ENCODE measurements around the gene LRRC4. TPM values are rescaled to one million over a fixed set of nuclear protein-coding genes. Genes with fewer than 3 reads are reported as not detected.

Gene LRRC4
- total RNA-seq, 6 experiments from 2014 or later: 1.1 to 2.3 (median 1.5) TPM

DNA sequence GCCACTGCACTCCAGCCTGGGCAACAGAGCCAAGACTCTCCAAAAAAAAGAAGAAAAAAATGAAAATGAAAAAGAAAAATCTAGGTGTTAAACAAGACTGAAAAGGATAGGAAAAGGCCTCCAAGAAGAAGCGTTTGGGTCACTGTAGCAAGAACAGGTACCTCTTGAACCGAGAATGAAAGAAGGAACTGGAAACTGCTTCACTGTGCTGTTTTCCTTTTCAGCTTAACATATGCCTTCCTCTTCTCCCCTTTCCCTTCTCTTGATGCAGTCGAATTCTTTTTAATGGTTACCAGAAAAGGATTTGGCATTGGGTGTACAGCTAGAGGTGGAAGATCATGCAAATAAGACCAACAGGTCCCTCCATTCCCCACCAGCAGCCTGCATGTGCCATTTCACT lies 28.1 kb downstream of the LRRC4 start:
- Mint-ChIP-seq H3K9me3 (no peaks in the 10 kb centered on the region), H3K27me3 (ENCODE audit: insufficient read depth) (no peaks in the 10 kb centered on the region; the same call in 1 of the 2 replicates), H3K4me3 (no peak overlapping the region), H3K4me1 (ENCODE audit: low read depth) (peaks cover 3% of the 10 kb centered on the region; the same call in 1 of the 2 replicates), H3K36me3 (ENCODE audit: low read depth) (peaks cover 9% of the 10 kb centered on the region; the same call in 1 of the 2 replicates), H3K27ac (no peak overlapping the region)
- TF ChIP-seq, protein P1, sequence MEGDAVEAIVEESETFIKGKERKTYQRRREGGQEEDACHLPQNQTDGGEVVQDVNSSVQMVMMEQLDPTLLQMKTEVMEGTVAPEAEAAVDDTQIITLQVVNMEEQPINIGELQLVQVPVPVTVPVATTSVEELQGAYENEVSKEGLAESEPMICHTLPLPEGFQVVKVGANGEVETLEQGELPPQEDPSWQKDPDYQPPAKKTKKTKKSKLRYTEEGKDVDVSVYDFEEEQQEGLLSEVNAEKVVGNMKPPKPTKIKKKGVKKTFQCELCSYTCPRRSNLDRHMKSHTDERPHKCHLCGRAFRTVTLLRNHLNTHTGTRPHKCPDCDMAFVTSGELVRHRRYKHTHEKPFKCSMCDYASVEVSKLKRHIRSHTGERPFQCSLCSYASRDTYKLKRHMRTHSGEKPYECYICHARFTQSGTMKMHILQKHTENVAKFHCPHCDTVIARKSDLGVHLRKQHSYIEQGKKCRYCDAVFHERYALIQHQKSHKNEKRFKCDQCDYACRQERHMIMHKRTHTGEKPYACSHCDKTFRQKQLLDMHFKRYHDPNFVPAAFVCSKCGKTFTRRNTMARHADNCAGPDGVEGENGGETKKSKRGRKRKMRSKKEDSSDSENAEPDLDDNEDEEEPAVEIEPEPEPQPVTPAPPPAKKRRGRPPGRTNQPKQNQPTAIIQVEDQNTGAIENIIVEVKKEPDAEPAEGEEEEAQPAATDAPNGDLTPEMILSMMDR (IDR thresholded peaks at IDR 0.05): no peak
- no peak for DNase-seq

DNA sequence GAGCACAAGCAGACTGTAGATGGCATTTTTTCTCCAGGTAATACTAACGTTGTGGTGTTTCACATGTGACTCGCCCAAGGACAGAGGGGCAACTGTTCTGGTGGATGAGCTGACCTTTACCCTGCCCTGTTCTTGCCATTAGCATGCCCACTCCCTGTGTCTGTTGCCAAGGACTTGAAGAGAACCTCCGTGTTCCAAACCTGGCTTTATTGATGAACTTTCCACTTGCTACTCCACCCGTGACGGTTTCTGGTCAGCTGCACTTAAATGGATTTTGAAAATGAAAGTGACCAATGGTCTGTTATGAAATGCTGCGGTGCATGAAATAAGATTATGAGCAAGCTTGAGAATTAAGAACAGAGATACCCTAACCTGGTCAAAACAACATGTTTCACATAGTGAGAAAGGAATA lies 30.4 kb downstream of the LRRC4 start:
- TF ChIP-seq, protein P1 (IDR thresholded peaks at IDR 0.05): no peak
- no peak for DNase-seq
- Mint-ChIP-seq H3K4me1 (ENCODE audit: low read depth) (peaks cover 26% of the 10 kb centered on the region), H3K27me3 (ENCODE audit: insufficient read depth) (no peaks in the 10 kb centered on the region; the same call in 1 of the 2 replicates), H3K4me3 (no peak overlapping the region), H3K9me3 (no peaks in the 10 kb centered on the region), H3K27ac (no peak overlapping the region), H3K36me3 (ENCODE audit: low read depth) (peaks cover 19% of the 10 kb centered on the region; the same call in 1 of the 2 replicates)

- TF ChIP-seq, protein P1 (IDR thresholded peaks at IDR 0.05): no peak
- Mint-ChIP-seq H3K27me3 (ENCODE audit: insufficient read depth) (no peaks in the 10 kb centered on the region; the same call in 1 of the 2 replicates), H3K36me3 (ENCODE audit: low read depth) (peaks cover 21% of the 10 kb centered on the region; the same call in 1 of the 2 replicates), H3K4me3 (no peak overlapping the region), H3K27ac (no peak overlapping the region), H3K9me3 (no peaks in the 10 kb centered on the region), H3K4me1 (ENCODE audit: low read depth) (peaks cover 35% of the 10 kb centered on the region)
- no peak for DNase-seq
Observed at GRCh38 chr7:128000048-128000447, 31.2 kb downstream of the LRRC4 start.

GRCh38 chr7:127998671-127999070 lies 32.6 kb downstream of the LRRC4 start:
- Mint-ChIP-seq H3K4me3 (no peak overlapping the region), H3K27me3 (ENCODE audit: insufficient read depth) (no peaks in the 10 kb centered on the region; the same call in 1 of the 2 replicates), H3K4me1 (ENCODE audit: low read depth) (peaks cover 38% of the 10 kb centered on the region), H3K9me3 (no peaks in the 10 kb centered on the region), H3K36me3 (ENCODE audit: low read depth) (peaks cover 25% of the 10 kb centered on the region; the same call in 1 of the 2 replicates), H3K27ac (no peak overlapping the region)
- TF ChIP-seq, protein P1 (IDR thresholded peaks at IDR 0.05): no peak
- DNase-seq: no peak

DNA sequence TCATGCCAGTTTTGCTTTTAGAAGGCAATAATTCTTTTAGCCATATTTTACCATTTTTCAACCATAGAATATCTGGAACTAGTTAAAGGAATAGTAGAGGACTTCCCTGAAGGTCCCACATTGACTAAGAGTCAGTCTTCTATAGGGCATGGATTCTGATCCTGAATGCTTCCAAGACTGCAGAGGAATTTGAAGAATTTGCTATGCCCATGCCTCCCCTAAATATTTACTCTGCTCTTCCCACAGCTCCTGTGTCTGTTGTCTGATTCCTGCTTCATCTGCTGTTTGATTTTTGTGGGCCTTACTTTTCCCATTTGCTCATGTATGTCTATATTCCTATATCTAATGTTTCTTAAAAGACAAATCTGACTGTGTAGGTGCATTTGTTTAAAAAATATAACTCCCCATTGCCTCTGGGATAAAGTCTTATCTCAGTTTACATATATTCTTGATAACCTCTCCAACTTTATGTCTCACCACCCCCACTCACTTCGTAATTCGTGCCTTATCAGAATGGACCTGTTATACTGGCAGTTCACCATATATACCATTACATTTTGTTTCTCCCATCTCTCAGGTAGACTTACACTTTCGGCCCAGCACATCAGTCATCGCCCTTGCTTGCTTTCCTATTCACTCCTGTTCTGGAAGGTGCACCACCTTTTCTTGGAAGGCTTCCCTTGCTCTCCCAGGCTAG lies 33.9 kb downstream of the LRRC4 start:
- Mint-ChIP-seq H3K4me1 (ENCODE audit: low read depth) (peaks cover 38% of the 10 kb centered on the region), H3K27me3 (ENCODE audit: insufficient read depth) (no peaks in the 10 kb centered on the region; the same call in 1 of the 2 replicates), H3K36me3 (ENCODE audit: low read depth) (peaks cover 35% of the 10 kb centered on the region; the same call in 1 of the 2 replicates), H3K4me3 (peak overlapping the region; percentile 21), H3K9me3 (no peaks in the 10 kb centered on the region), H3K27ac (peak overlapping the region; percentile 47; the same call in 1 of the 2 replicates)
- TF ChIP-seq, protein P1 (IDR thresholded peaks at IDR 0.05): no peak
- DNase-seq: no peak

Measured in HFFc6 (cell line).